ENCODE data around the gene FRY. TPM values are rescaled to one million over a fixed set of nuclear protein-coding genes. Genes with fewer than 3 reads are reported as not detected.
A peak's percentile ranks its signal among the peaks of the same experiment; 100 is the strongest.

The FRY gene
- total RNA-seq, 2 donors from 2014 or later, result 7.0 to 10.8 TPM

DNA sequence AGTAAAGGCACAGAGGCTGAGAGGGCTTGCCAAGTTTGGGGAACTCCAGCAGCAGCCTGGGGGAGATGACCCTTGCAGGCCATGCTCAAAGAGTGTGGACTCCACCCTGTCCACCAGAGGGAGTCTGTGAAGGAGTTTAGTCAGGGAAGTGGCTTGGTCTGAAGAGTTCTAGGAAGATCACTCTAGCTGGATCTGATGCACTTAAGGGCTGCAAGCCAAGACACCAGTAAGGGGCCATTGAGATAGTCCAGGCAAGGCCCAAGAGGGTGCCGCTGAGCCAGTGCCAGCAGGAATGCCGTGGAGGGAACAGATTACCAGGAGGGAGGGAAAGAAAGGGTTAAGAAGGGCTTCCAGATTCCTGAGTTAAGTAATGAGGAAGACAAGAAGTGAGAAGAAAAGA, 214.9 kb downstream of the FRY start:
- peak; percentile 90 for ATAC-seq (replicated peaks)
- no peaks in the 10 kb centered on the region for H3K9me3 Mint-ChIP-seq
- no peak overlapping the region for H3K4me3 Mint-ChIP-seq
- H3K27ac Mint-ChIP-seq, result peak overlapping the region; percentile 15
- peaks cover 55% of the 10 kb centered on the region for H3K36me3 Mint-ChIP-seq (ENCODE audit: low read depth)
- no peaks in the 10 kb centered on the region for H3K27me3 Mint-ChIP-seq
- H3K4me1 Mint-ChIP-seq, result no peaks in the 10 kb centered on the region

DNA sequence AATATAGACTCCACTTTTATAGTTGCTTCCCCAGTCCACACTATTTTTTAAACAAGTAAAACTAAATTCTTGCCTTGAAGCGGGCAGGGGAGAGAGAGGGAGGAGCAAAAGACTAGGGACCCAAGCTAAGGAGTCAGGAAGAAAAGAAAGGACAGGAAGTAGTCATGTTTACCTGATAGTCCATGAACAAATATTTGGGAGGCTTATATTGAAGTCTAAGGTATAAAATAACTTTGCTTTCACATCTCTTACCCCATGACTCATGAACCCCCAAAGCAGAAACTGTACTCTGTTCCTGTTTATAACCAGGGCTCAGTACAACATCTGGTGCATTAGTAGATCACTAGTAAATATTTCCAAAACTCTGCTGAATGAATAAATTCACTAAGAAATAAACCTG, 216.3 kb downstream of the FRY start:
- Mint-ChIP-seq H3K36me3 (ENCODE audit: low read depth) (peaks cover 62% of the 10 kb centered on the region), H3K27ac (no peak overlapping the region), H3K4me3 (no peak overlapping the region), H3K9me3 (no peaks in the 10 kb centered on the region), H3K27me3 (no peaks in the 10 kb centered on the region), H3K4me1 (no peaks in the 10 kb centered on the region)
- ATAC-seq (replicated peaks), result no peak

DNA sequence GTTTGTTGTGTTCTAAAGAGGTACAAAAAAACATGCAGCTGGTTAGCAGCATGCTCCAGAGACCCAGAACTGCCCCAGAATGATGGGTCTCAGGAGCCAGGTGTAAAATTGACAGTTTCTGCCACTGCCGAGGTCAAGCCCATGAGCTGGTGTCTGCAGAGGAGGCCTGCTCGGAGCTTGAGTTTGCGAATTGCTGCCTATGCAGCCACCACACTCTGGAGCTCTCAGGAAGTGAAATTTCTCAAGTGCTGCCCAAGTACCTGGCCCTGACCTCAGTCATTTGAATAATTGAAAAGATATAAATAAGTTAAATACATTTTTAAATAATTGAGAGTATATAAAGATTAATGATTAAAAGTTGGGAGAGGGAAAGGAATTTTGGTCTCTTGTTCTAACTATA, 217.2 kb downstream of the FRY start:
- no peak overlapping the region for H3K27ac Mint-ChIP-seq

DNA sequence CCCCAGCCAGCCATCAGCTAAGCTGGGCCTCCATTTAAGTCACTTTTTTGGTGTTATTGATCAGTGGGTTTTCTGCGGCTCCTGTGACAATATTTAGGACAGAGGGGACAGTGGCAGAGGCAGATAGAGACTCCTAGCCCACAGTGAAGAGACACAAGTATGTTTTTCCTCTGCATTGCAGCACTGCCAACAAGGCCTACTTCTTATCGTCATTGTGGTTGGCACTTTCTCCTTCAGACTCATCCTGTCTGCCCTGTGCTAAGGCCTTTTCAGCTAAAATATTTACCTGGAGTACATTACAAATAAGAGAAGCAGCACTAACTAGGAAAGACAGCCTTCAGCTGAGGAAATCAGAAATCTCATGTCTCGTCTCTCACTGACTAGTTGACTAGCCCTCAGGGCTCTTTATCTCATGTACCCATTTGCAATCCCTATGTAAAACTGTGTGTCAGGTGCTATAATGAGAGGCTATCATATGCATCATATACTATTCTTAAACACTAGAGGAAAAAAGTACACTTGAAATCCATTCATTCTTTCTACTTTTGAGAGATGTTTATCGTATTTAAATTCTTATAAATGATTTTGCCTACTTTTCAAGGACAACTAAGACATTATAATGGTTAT, 221.4 kb downstream of the FRY start:
- Mint-ChIP-seq H3K4me3 (no peak overlapping the region), H3K36me3 (ENCODE audit: low read depth) (peaks cover 61% of the 10 kb centered on the region), H3K27me3 (no peaks in the 10 kb centered on the region), H3K4me1 (no peaks in the 10 kb centered on the region), H3K27ac (no peak overlapping the region), H3K9me3 (no peaks in the 10 kb centered on the region)
- ATAC-seq (replicated peaks), result no peak

More for the DNA sequence above, 217.2 kb downstream of the FRY start:
- peaks cover 55% of the 10 kb centered on the region for H3K36me3 Mint-ChIP-seq (ENCODE audit: low read depth)
- no peaks in the 10 kb centered on the region for H3K9me3 Mint-ChIP-seq
- H3K27me3 Mint-ChIP-seq, result no peaks in the 10 kb centered on the region
- H3K4me1 Mint-ChIP-seq, result no peaks in the 10 kb centered on the region
- no peak overlapping the region for H3K4me3 Mint-ChIP-seq
- ATAC-seq (replicated peaks), result no peak

DNA sequence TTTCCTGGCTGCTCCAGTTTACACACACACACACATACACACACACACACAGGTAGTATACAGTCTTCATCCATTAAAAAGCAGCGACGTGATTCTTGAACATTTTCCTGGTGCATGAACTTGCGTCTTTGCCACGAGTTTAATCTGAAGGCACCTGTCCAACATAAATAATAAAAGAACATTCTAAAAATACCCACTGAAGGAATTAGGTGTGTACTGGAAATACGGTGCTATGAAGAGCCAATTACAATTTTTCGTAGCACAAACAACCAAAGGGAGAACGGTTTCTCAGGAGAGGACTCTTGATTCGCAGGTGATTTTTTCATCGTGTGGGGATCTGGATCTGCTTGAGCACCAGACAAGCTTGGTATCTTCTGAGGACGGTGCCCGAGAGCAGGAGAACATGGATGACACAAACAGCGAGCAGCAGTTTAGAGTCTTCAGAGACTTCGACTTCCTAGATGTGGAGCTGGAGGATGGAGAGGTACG, 222.4 kb downstream of the FRY start:
- Mint-ChIP-seq H3K9me3 (no peaks in the 10 kb centered on the region), H3K27ac (no peak overlapping the region), H3K27me3 (no peaks in the 10 kb centered on the region), H3K4me3 (no peak overlapping the region), H3K4me1 (no peaks in the 10 kb centered on the region), H3K36me3 (ENCODE audit: low read depth) (peaks cover 59% of the 10 kb centered on the region)
- no peak for ATAC-seq (replicated peaks)

DNA sequence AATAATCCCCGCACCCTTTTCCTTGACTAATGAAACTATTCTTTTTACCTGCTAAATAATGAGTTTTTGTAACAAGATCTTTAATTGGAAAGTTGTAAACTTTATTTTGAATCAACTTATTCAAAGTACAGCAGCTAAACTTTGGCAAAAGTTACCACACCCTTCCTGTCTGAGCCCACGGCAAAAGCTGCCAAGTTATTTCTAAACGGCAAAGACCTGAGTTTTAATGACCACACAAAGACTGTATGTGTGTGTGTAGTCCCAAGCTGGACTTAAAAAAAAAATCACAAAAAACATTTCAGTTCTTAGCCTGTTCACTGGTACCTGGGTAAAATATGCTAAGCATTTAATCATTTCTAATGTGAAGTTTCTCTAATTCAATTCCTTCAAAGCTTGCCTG, 222.8 kb downstream of the FRY start:
- Mint-ChIP-seq H3K4me1 (no peaks in the 10 kb centered on the region), H3K27ac (no peak overlapping the region), H3K9me3 (no peaks in the 10 kb centered on the region), H3K27me3 (no peaks in the 10 kb centered on the region), H3K36me3 (ENCODE audit: low read depth) (peaks cover 60% of the 10 kb centered on the region), H3K4me3 (no peak overlapping the region)
- no peak for ATAC-seq (replicated peaks)

DNA sequence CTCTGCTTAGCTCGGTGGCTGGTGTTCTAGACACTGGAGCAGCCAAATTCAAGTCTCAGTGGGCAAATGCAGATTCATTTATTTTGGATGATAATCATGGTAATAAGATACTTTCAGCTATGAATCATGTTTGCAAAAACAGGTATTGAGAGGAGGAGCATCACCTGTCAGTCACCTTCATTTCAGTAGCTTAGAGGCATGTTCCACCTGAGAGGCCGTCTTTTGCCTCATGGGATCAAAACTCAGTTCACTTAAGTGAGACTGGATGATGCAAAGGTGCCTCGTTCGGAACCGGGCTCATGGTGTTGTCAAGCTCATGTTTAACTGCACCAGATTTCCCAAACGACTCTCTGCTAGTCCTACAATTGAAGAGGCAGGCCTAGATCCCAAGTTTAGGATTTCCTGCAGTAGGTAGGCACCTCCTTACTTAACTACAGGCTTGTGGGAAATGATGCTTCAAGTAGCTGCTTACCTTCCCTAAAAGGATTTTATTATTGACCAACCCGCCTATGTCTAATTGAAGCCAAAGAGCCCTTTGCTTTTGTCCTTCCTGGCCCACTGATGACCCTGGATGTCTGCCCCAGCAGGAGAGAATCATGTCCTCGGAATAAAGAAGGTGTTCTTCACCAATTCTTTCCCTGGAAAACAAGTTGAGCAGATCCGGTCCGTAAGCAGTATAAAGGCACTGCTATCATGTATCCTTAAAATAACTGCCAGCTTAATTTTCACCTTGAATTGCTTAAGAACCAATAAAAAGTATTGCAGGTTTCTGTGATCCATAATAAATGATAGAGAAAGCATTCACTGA, 223.5 kb downstream of the FRY start:
- no peaks in the 10 kb centered on the region for H3K4me1 Mint-ChIP-seq
- H3K4me3 Mint-ChIP-seq, result no peak overlapping the region
- H3K9me3 Mint-ChIP-seq, result no peaks in the 10 kb centered on the region
- ATAC-seq (replicated peaks), result no peak
- no peaks in the 10 kb centered on the region for H3K27me3 Mint-ChIP-seq
- peaks cover 60% of the 10 kb centered on the region for H3K36me3 Mint-ChIP-seq (ENCODE audit: low read depth)
- no peak overlapping the region for H3K27ac Mint-ChIP-seq

DNA sequence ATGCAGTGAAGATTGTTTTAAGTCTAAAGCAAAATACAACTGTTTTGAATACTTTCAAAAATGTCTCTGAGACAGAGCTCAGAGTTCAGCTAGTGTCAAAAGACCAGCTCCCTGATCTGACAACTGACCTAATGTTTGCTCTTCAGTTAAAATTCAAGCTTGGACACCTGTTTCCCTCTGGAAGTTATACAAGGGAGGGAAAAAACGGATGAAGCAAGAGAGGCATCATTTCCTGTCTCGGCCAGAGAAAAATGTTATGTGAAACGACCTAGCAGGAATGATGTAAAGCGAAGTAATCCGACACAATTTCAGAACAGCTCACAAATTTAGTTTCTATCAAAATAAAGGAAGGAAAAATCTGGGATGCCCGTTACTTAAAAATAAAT, 224.1 kb downstream of the FRY start:
- no peaks in the 10 kb centered on the region for H3K9me3 Mint-ChIP-seq
- H3K4me3 Mint-ChIP-seq, result no peak overlapping the region
- no peaks in the 10 kb centered on the region for H3K27me3 Mint-ChIP-seq
- H3K27ac Mint-ChIP-seq, result no peak overlapping the region
- ATAC-seq (replicated peaks), result no peak
- no peaks in the 10 kb centered on the region for H3K4me1 Mint-ChIP-seq
- H3K36me3 Mint-ChIP-seq (ENCODE audit: low read depth), result peaks cover 54% of the 10 kb centered on the region

DNA sequence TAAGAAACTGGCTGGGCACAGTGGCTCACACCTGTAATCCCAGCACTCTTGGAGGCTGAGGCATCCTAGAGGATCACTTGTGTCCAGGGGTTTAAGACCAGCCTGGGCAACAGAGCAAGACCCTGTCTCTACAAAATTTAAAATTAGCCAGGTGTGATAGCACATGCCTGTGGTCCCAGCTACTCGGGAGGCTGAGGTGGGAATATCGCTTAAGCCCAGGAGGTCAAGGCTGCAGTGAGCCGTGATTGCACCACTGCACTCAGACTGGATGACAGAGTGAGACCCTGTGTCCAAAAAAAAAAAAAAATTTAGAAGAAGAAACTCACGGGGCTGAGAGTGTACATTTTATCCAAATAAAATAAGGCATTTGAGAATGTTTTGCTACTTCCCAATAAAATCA, 224.7 kb downstream of the FRY start:
- Mint-ChIP-seq H3K9me3 (no peaks in the 10 kb centered on the region), H3K4me3 (no peak overlapping the region)

DNA sequence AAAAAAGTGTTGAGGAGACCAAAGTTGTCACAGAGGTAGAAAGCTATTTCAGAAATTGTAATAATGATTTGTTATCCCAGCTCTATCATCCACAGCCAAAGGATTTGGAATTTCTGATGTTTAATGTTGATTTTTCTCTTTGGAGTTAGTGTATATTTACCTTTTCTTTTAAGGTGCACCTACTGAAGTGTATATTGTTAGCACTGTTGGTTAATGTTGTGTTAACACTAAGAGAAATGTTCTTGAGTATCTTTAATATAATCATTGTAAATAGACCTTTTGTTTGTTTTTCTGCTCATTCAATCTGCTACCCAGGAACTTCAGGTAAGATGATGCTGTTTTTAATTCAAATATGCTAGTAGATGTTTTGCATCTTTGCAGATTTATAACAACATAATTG, 226.1 kb downstream of the FRY start:
- no peak overlapping the region for H3K27ac Mint-ChIP-seq
- no peaks in the 10 kb centered on the region for H3K27me3 Mint-ChIP-seq
- no peaks in the 10 kb centered on the region for H3K4me1 Mint-ChIP-seq
- no peak for ATAC-seq (replicated peaks)
- no peaks in the 10 kb centered on the region for H3K9me3 Mint-ChIP-seq
- no peak overlapping the region for H3K4me3 Mint-ChIP-seq
- peaks cover 61% of the 10 kb centered on the region for H3K36me3 Mint-ChIP-seq (ENCODE audit: low read depth)

More for the DNA sequence above, 224.7 kb downstream of the FRY start:
- Mint-ChIP-seq H3K27ac (no peak overlapping the region), H3K4me1 (no peaks in the 10 kb centered on the region), H3K27me3 (no peaks in the 10 kb centered on the region), H3K36me3 (ENCODE audit: low read depth) (peaks cover 58% of the 10 kb centered on the region)
- ATAC-seq (replicated peaks), result no peak

DNA sequence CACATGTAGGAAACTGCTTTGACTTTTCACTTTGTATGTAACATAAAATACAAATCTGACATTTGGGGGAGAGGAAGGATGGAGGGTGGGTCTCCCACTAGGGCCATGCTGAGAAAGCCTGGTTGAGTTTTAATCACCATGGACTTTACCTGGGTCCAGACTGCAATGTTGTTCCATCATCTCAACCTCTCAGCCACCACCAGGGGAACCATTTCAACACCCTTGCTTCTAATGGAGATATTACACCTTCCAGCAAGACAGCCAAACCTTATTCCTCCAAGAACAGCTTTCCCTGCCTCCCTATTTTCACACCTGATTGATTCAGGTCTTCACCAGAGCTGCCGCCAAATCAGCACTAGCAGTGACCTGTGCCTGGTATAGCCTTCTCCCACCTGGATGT, 227.5 kb downstream of the FRY start:
- Mint-ChIP-seq H3K4me3 (no peak overlapping the region), H3K4me1 (no peaks in the 10 kb centered on the region), H3K27me3 (no peaks in the 10 kb centered on the region), H3K36me3 (ENCODE audit: low read depth) (peaks cover 54% of the 10 kb centered on the region), H3K9me3 (no peaks in the 10 kb centered on the region), H3K27ac (no peak overlapping the region)
- no peak for ATAC-seq (replicated peaks)

DNA sequence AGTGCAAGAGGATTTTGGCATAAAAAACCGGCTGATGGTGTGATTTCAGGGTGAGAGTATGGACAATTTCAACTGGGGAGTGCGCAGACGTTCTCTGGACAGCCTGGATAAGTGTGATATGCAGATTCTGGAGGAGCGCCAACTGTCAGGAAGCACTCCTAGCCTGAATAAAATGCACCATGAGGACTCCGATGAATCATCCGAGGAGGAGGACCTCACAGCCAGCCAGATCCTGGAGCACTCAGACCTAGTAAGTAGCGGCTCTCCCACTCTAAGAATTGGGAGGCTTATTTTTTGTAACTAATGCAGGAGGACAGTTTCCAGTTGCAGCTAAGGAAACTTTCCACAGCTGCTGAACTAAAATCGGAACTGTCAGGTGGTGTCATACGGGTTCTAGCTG, 230.0 kb downstream of the FRY start:
- Mint-ChIP-seq H3K27ac (no peak overlapping the region), H3K27me3 (no peaks in the 10 kb centered on the region), H3K9me3 (no peaks in the 10 kb centered on the region), H3K36me3 (ENCODE audit: low read depth) (peaks cover 56% of the 10 kb centered on the region), H3K4me3 (no peak overlapping the region), H3K4me1 (no peaks in the 10 kb centered on the region)
- no peak for ATAC-seq (replicated peaks)

DNA sequence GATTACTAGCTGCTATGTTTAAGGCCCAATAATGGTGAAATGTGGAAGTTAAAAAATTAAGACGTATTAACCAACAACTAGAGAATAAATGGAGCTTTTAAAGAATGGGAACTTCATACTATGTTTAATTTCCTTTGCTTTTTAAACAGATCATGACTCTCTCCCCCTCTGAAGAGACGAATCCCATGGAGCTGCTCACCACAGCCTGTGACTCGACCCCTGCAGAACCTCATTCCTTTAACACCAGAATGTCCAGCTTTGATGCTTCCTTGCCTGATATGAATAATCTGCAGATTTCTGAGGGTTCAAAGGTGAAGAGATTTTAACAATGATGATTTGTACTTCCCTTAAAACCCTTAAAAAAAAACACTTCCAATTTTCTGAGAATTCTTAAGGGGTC, 230.6 kb downstream of the FRY start:
- peaks cover 52% of the 10 kb centered on the region for H3K36me3 Mint-ChIP-seq (ENCODE audit: low read depth)
- no peak for ATAC-seq (replicated peaks)
- no peaks in the 10 kb centered on the region for H3K27me3 Mint-ChIP-seq
- no peaks in the 10 kb centered on the region for H3K9me3 Mint-ChIP-seq
- H3K4me3 Mint-ChIP-seq, result no peak overlapping the region
- no peak overlapping the region for H3K27ac Mint-ChIP-seq
- H3K4me1 Mint-ChIP-seq, result no peaks in the 10 kb centered on the region

DNA sequence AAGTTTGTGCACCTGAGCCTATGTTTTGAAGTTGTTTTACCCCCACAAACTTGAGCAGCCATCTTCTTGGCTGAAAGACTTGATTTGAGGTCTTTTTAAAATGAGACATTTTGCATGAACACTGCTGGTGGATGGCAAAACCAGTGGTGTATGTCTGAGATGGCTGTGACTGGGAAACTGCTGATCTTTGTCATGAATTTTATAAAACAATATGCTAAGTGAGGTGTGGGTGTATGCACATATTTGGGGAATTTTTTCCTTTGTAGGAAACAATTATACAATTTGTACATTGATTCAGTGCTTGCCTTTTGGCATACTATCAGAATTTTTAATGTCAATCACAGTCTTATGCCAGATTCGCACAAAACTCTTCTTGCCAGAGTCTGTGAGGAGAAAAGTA, 231.0 kb downstream of the FRY start:
- ATAC-seq (replicated peaks), result no peak
- H3K4me1 Mint-ChIP-seq, result no peaks in the 10 kb centered on the region
- no peak overlapping the region for H3K4me3 Mint-ChIP-seq
- no peaks in the 10 kb centered on the region for H3K27me3 Mint-ChIP-seq
- no peak overlapping the region for H3K27ac Mint-ChIP-seq
- peaks cover 56% of the 10 kb centered on the region for H3K36me3 Mint-ChIP-seq (ENCODE audit: low read depth)
- H3K9me3 Mint-ChIP-seq, result no peaks in the 10 kb centered on the region

DNA sequence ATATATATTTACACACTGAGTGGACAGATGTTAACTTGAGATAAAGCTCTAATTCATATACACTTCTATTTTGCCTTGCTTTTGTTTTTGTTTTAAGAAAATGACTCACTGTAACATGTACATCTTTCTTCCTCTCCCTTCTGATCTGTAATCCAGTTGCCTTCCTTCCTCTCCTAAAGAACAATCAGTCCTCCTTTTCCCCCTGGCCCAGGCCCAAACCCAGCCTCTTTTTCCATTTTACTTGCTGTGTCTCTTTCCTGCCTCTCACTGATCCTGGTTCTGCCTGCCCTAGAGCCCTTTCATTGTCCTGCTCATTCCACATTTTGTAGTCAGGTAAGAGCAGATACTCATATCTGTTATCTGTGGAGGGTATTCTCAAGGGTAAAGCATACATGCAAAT, 232.8 kb downstream of the FRY start:
- Mint-ChIP-seq H3K27me3 (no peaks in the 10 kb centered on the region), H3K9me3 (no peaks in the 10 kb centered on the region), H3K4me1 (no peaks in the 10 kb centered on the region), H3K36me3 (ENCODE audit: low read depth) (peaks cover 59% of the 10 kb centered on the region), H3K27ac (no peak overlapping the region), H3K4me3 (no peak overlapping the region)
- no peak for ATAC-seq (replicated peaks)

All from activated T-helper 17 cell treated with anti-CD3 and anti-CD28 coated beads, Interleukin-2, amount 50 U/mL, for 72 hours (primary cell).